GM23338 (cell line): ENCODE measurements around the gene MTHFD1L. TPM values are rescaled to one million over a fixed set of nuclear protein-coding genes. Genes with fewer than 3 reads are reported as not detected.

Experiments
- ATAC-seq: fragments of 200-7000 bp; cut with Tn5 transposase; 3 replicates; pipeline ENCODE4 v1.9.1; 2020
- DNase-seq: peaks from one replicate; pipeline ENCODE4 v3.0.0-alpha.2; 2015; ENCODE audit warnings: low spot score
- H2AFZ ChIP-seq: fragments of 200-600 bp; sonication (generic); 2 replicates; pipeline ENCODE4 v1.8.0; 2016; ENCODE audit warnings: antibody characterized with exemption, mild to moderate bottlenecking, moderate library complexity
- H3F3A ChIP-seq: fragments of 200-600 bp; sonication (generic); replicated peaks from 2 replicates; pipeline ENCODE4 v1.8.0; 2017; ENCODE audit warnings: antibody characterized with exemption, mixed run types, low read depth
- H3K27ac ChIP-seq: fragments of 200-600 bp; sonication (generic); 2 replicates; pipeline ENCODE4 v1.6.1; 2016; ENCODE audit warnings: low read depth
- H3K27me3 ChIP-seq: fragments of 200-600 bp; sonication (generic); 2 replicates; pipeline ENCODE4 v1.8.0; 2016; ENCODE audit warnings: mild to moderate bottlenecking, mixed run types, moderate library complexity; ENCODE audit not compliant: insufficient read depth
- H3K36me3 ChIP-seq: fragments of 200-600 bp; sonication (generic); 2 replicates; pipeline ENCODE4 v1.8.0; 2016; ENCODE audit warnings: mild to moderate bottlenecking; ENCODE audit not compliant: insufficient read depth
- H3K4me1 ChIP-seq: fragments of 200-600 bp; sonication (generic); 2 replicates; pipeline ENCODE4 v1.8.0; 2016; ENCODE audit warnings: mild to moderate bottlenecking, moderate library complexity; ENCODE audit not compliant: insufficient read depth
- H3K4me2 ChIP-seq: fragments of 200-600 bp; sonication (generic); 2 replicates; pipeline ENCODE4 v1.7.1; 2017; ENCODE audit warnings: mixed run types
- H3K4me3 ChIP-seq: fragments of 200-600 bp; sonication (generic); 2 replicates; pipeline ENCODE4 v1.6.1; 2016; ENCODE audit warnings: mixed run types
- H3K79me2 ChIP-seq: fragments of 200-600 bp; sonication (generic); replicated peaks from 2 replicates; pipeline ENCODE4 v1.8.0; 2017; ENCODE audit warnings: mild to moderate bottlenecking; ENCODE audit not compliant: insufficient read depth
- H3K9me2 ChIP-seq: fragments of 200-600 bp; sonication (generic); 2 replicates; pipeline ENCODE4 v1.8.0; 2017; ENCODE audit not compliant: insufficient read depth
- H4K20me1 ChIP-seq: fragments of 200-600 bp; sonication (generic); replicated peaks from 2 replicates; pipeline ENCODE4 v1.8.0; 2017; ENCODE audit warnings: mild to moderate bottlenecking; ENCODE audit not compliant: insufficient read depth
- H3K27ac Mint-ChIP-seq: 2 replicates; pipeline ENCODE4 v1.8.0; 2020; ENCODE audit warnings: inconsistent platforms, mild to moderate bottlenecking, moderate library complexity, mixed read lengths
- H3K27me3 Mint-ChIP-seq: 3 replicates; pipeline ENCODE4 v1.8.0; 2022; ENCODE audit warnings: low read depth, mild to moderate bottlenecking, moderate library complexity, mixed read lengths, inconsistent platforms; ENCODE audit not compliant: insufficient read depth, poor library complexity
- H3K36me3 Mint-ChIP-seq: 3 replicates; pipeline ENCODE4 v1.8.0; 2021; ENCODE audit warnings: low read depth, mild to moderate bottlenecking, inconsistent platforms, moderate library complexity, mixed read lengths
- H3K4me1 Mint-ChIP-seq: 3 replicates; pipeline ENCODE4 v1.8.0; 2020; ENCODE audit warnings: mild to moderate bottlenecking, inconsistent platforms, mixed read lengths
- H3K4me3 Mint-ChIP-seq: 3 replicates; pipeline ENCODE4 v1.8.0; 2021; ENCODE audit warnings: moderate library complexity, mild to moderate bottlenecking, inconsistent platforms, mixed read lengths
- H3K9me3 Mint-ChIP-seq: 3 replicates; pipeline ENCODE4 v1.8.0; 2020; ENCODE audit warnings: moderate library complexity, mild to moderate bottlenecking, inconsistent platforms, mixed read lengths
- CTCF ChIP-seq, 2 experiments: fragments of 200-600 bp in 1 of 2; sonication (generic) in 1 of 2; conservative IDR thresholded peaks; 2 replicates each; pipeline versions ENCODE4 v1.5.1 to v1.6.1; 2016 to 2017; ENCODE audit warnings: antibody characterized with exemption in 2 of 2, low read depth in 2 of 2, mild to moderate bottlenecking in 2 of 2, moderate library complexity in 1 of 2
- EZH2phosphoT487 ChIP-seq: fragments of 200-600 bp; sonication (generic); IDR thresholded peaks from one replicate; pipeline ENCODE4 v1.8.1; 2018; ENCODE audit warnings: antibody characterized with exemption; ENCODE audit not compliant: unreplicated experiment
- JUNB ChIP-seq: IDR thresholded peaks from one replicate; pipeline ENCODE4 v1.6.1; 2016; ENCODE audit warnings: antibody characterized with exemption; ENCODE audit not compliant: unreplicated experiment
- NANOG ChIP-seq: IDR thresholded peaks from 2 replicates; pipeline ENCODE4 v1.6.1; 2016; ENCODE audit warnings: antibody characterized with exemption, borderline replicate concordance
- ZNF331 ChIP-seq: fragments of 250-450 bp; sonication (Bioruptor Pico); IDR thresholded peaks from 2 replicates; pipeline ENCODE4 v1.5.0; 2020; ENCODE audit warnings: low read depth, mild to moderate bottlenecking, moderate library complexity
- ZNF462 ChIP-seq: fragments of 250-450 bp; sonication (Bioruptor Pico); IDR thresholded peaks from 2 replicates; pipeline ENCODE4 v1.5.0; 2020; ENCODE audit warnings: mild to moderate bottlenecking, moderate library complexity
- polyA plus RNA-seq: library from polyadenylated mRNA; unstranded; fragments of >200 nt; fragmentation: Nextera tagmentation; extraction: Ambion mirVana; gene quantifications from 2 replicates; pipeline ENCODE4 v1.2.1, GENCODE V29; 2016
- total RNA-seq: library from RNA; depleted of rRNA; stranded (reverse); fragments of >200 nt; shearing (Covaris generic); gene quantifications from 2 replicates; pipeline ENCODE4 v1.2.3, GENCODE V29; 2014

Gene MTHFD1L
- total and polyA plus RNA-seq, 2 experiments from 2014 or later: 53.2 to 66.8 TPM

- TF ChIP-seq ZNF462 (CRISPR knock-in tag) (no peak), ZNF331 (CRISPR knock-in tag) (no peak), CTCF (conservative IDR thresholded peaks at IDR 0.05; ENCODE audit: low read depth in 2 of 2) (no peak), NANOG (no peak)
Measured at GRCh38 chr6:150981669-150982068, 116.2 kb downstream of the MTHFD1L start (continued).

GRCh38 chr6:150987371-150987828 is 121.9 kb downstream of the MTHFD1L start:
- DNase-seq (no peak), ATAC-seq (no peak)
- Mint-ChIP-seq H3K27me3 (peaks cover 3% of the 10 kb centered on the region), H3K27ac (peak overlapping the region; percentile 48; the same call in 1 of the 2 replicates), H3K36me3 (peaks cover 10% of the 10 kb centered on the region; the same call in 2 of the 3 replicates), H3K4me1 (peaks cover 3% of the 10 kb centered on the region; the same call in 1 of the 3 replicates), H3K9me3 (no peaks in the 10 kb centered on the region), H3K4me3 (no peak overlapping the region)
- no peak overlapping the region for H3K4me3 ChIP-seq
- H3K9me2 ChIP-seq: no peaks in the 10 kb centered on the region
- H3F3A ChIP-seq: no peaks in the 10 kb centered on the region
- TF ChIP-seq JUNB (no peak), NANOG (no peak), EZH2phosphoT487 (no peak)
- 0 out of 2 replicates have a peak, but pooled peaks cover 9% of the 10 kb centered on the region for H4K20me1 ChIP-seq
- no peaks in the 10 kb centered on the region for H3K27me3 ChIP-seq
- no peaks in the 10 kb centered on the region for H3K4me1 ChIP-seq
- H3K27ac ChIP-seq: no peak overlapping the region
- no peak overlapping the region for H2AFZ ChIP-seq
- no peaks in the 10 kb centered on the region for H3K79me2 ChIP-seq
- peaks cover 4% of the 10 kb centered on the region; the same call in 1 of the 2 replicates for H3K36me3 ChIP-seq
- H3K4me2 ChIP-seq: no peak overlapping the region
